Skeletal muscle tissue (tissue), 4 donors: ENCODE results near the gene PKN2. TPM values are rescaled to one million over a fixed set of nuclear protein-coding genes. Genes with fewer than 3 reads are reported as not detected.
"Not testable (repeated sequence)": the region's sequence is repeated elsewhere in the genome, so short reads cannot be mapped to it uniquely, and the experiment has no call there.

ENCODE experiments used
- H3K27ac ChIP-seq: one replicate; pipeline ENCODE4 v1.7.0; 2013; ENCODE audit warnings: mild to moderate bottlenecking, low read depth, low read length, inconsistent platforms
- H3K27me3 ChIP-seq, 3 donors: one replicate each; pipeline ENCODE4 v1.7.0; 2013; ENCODE audit warnings: low read length in 3 of 3; ENCODE audit not compliant: control insufficient read depth in 3 of 3, insufficient read depth in 3 of 3
- H3K36me3 ChIP-seq, 3 donors: one replicate each; pipeline ENCODE4 v1.7.0; 2013; ENCODE audit warnings: low read length in 3 of 3; ENCODE audit not compliant: control insufficient read depth in 3 of 3, insufficient read depth in 3 of 3
- H3K4me1 ChIP-seq, 3 donors: one replicate each; pipeline ENCODE4 v1.7.0; 2013; ENCODE audit warnings: low read length in 3 of 3, mild to moderate bottlenecking in 3 of 3; ENCODE audit not compliant: control insufficient read depth in 3 of 3, insufficient read depth in 3 of 3
- H3K4me3 ChIP-seq, 3 donors: one replicate each; pipeline ENCODE4 v1.7.0; 2013; ENCODE audit warnings: low read length in 3 of 3
- H3K9ac ChIP-seq, 3 donors: one replicate each; pipeline ENCODE4 v1.7.0; 2013; ENCODE audit warnings: low read length in 3 of 3, mild to moderate bottlenecking in 3 of 3, moderate library complexity in 2 of 3, low read depth in 1 of 3
- H3K9me3 ChIP-seq, 3 donors: one replicate each; pipeline ENCODE4 v1.7.0; 2013; ENCODE audit warnings: low read length in 3 of 3; ENCODE audit not compliant: control insufficient read depth in 3 of 3
- total RNA-seq: library from RNA; depleted of rRNA; stranded (reverse); fragments of >200 nt; gene quantifications from one replicate; pipeline ENCODE4 v1.2.3, GENCODE V29; 2014
- donor health status: Osteomylitis.

Gene PKN2
- total RNA-seq, 1 donor from 2014 or later = 57.9 TPM

DNA sequence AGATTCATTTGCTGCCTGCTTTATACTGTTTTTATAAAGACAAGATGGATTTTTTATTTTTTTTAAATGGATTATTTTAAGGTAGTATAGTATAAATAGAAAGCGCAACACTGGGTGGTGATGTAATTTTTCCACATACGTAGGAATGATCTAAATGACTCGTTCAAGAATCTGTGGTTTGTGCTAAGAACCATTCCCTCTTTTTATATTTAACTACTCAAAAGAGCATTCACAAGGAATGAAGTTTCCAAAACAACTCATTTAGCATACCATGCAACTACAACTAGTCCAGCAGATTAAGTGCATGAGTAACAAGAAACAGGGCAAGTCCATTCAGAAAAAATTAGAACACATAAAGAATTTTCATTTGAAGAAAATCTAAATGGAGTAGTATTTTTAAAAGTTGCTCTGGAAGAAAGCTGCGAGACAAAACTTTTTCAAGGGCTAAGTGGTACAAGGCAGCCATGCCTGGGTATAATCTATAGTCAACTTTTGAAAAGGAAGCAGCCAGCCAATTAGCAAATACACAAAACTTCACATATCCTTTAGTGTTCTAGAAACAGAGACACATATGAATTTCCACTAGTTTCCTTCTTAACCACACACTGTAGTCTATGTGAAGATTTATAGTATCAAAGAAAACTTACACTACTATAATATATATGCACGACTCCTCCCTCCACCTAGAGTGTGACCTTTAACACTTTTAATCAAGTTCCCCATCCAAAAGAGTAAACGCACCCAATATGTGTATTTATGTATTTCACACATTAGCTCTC lies 183.9 kb downstream of the PKN2 start:
- peaks cover 0 to 4% (median 0%) of the 10 kb centered on the region in 3 donors for H3K36me3 ChIP-seq
- no peak overlapping the region for H3K9ac ChIP-seq
- no peak overlapping the region for H3K27ac ChIP-seq
- no peaks in the 10 kb centered on the region for H3K27me3 ChIP-seq
- H3K4me1 ChIP-seq = peaks cover 0 to 2% (median 0%) of the 10 kb centered on the region in 3 donors
- no peaks in the 10 kb centered on the region for H3K9me3 ChIP-seq
- H3K4me3 ChIP-seq = no peak overlapping the region

DNA sequence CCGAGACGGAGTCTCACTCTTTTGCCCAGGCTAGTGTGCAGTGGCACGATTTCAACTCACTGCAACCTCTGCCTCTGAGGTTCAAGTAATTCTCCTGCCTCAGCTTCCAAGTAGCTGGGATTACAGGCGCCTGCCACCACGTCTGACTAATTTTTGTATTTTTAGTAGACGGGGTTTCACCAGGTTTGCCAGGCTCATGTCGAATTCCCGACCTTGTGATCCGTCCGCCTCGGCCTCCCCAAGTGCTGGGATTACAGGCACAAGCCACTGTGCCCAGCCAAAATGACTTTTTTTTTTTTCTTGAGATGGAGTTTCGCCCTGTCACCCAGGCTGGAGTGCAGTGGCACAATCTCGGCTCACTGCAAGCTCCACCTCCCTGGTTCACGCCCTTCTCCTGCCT lies 185.6 kb downstream of the PKN2 start:
- not testable (repeated sequence) for H3K9ac ChIP-seq, H3K27ac ChIP-seq, H3K36me3 ChIP-seq, H3K4me3 ChIP-seq, H3K27me3 ChIP-seq, H3K4me1 ChIP-seq, H3K9me3 ChIP-seq

DNA sequence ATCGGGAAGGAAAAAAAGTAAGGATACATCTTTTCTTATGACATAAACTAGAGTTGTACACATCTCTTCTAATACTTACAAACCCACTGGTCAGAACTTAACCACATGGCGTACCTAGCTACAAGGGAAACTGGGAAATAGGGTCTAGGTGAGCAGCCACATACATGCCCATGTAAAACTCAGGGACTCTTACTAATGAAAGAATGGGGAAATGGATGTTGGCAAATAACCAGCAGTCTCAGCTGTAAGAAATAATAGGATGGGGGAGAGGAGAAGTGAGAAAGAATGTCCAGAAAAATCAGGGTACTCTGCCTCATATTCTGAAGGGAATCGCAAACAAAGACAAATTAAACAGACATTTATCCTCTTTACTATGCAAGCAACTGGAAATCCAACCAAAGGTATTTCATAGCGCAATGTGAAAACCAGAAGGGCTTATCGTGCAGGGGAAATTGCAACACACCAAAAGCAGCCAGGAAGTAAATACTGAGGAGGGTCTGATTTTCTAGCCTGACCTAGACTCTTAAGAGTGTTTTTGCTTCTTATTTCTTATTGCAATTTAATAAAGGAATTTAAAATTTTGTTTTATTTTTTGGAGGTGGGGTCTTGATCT lies 189.8 kb downstream of the PKN2 start:
- peaks cover 11 to 15% (median 14%) of the 10 kb centered on the region in 3 donors for H3K4me1 ChIP-seq
- no peaks in the 10 kb centered on the region for H3K27me3 ChIP-seq
- H3K9ac ChIP-seq = no peak overlapping the region
- no peak overlapping the region for H3K27ac ChIP-seq
- H3K4me3 ChIP-seq = no peak overlapping the region
- H3K36me3 ChIP-seq = peaks cover 0 to 2% (median 0%) of the 10 kb centered on the region in 3 donors
- no peaks in the 10 kb centered on the region for H3K9me3 ChIP-seq

DNA sequence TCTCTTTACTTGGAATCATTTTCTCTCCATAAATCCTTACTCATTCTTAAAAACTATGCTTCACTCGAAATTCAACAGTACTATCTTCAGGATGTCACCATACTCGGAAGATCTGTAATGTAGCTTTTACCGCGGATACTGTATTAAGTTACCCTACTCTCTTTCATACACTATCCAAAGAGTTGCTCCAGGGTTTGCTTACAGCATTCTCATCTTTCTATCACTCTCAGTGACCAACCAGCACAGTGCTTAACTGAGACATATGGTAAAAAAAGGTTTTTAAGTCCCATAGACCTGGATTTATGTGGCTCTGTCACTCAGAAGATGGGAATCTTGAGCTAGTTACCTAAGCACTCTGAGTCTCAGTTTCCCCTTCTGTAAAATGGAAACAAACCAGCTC lies 191.5 kb downstream of the PKN2 start:
- H3K4me3 ChIP-seq = no peak overlapping the region
- H3K4me1 ChIP-seq = peaks cover 11 to 15% (median 14%) of the 10 kb centered on the region in 3 donors

DNA sequence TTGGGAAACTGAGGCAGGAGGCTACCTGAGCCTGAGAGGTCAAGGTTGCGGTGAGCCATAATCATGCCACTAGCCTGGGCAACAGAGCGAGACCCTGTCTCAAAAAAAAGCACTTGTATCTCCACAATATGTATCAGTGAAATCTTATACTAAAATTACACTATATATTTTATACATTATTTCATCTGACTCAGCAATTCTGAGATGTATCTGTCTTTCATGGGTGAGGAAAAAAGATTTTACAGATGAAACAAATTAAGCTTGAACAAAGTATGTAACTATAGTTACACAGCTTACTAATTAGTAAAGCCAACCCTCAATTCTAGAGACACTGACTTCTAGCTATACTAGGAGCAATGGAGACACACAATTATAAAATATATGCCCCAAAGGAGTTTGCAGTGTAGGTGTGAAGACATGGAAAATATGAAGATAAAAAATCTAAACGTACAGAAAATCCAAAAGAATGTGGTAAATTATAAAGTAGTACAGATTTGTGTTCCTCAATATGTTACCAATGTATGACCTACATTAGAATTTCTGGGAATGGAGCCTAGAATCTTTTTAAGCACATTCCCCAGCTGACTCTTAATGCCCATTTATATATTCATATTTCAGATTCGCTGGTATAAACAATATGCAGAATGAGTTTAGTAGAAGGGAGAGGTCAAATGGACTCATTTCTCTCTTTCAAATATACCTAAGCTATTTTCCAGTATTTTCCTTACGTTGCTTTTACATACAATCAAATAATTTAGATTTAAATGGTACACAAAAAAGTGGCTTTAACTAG lies 192.7 kb downstream of the PKN2 start:
- Histone ChIP-seq H3K36me3 (peaks cover 0 to 3% (median 2%) of the 10 kb centered on the region in 3 donors), H3K4me1 (peaks cover 11 to 15% (median 14%) of the 10 kb centered on the region in 3 donors), H3K27me3 (no peaks in the 10 kb centered on the region), H3K9me3 (no peaks in the 10 kb centered on the region), H3K4me3 (no peak overlapping the region), H3K27ac (no peak overlapping the region), H3K9ac (no peak overlapping the region)

More for the DNA sequence above, 191.5 kb downstream of the PKN2 start:
- Histone ChIP-seq H3K36me3 (peaks cover 0 to 3% (median 0%) of the 10 kb centered on the region in 3 donors), H3K27ac (no peak overlapping the region), H3K9me3 (no peaks in the 10 kb centered on the region), H3K9ac (peak overlapping the region in 1 of 3 donors; percentile 1), H3K27me3 (no peaks in the 10 kb centered on the region)

DNA sequence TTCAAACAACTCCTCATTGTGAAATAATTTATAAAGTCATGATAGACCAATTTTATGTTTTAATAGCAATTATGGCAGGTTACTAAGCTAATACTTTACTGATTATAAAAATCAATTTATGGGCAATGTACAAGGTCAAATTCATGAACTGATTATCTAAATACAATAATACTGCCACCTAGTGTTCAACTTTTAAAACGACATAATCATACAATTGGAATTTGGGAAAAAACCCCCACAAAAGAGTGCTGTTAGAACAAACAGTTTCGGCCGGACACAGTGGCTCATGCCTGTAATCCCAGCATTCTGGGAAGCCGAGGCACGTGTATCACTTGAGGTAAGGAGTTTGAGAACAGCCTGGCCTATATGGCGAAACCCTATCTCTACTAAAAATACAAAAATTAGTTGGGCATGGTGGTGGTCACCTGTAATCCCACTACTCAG lies 193.3 kb downstream of the PKN2 start:
- no peak overlapping the region for H3K9ac ChIP-seq
- H3K27me3 ChIP-seq = no peaks in the 10 kb centered on the region
- H3K36me3 ChIP-seq = peaks cover 0 to 5% (median 3%) of the 10 kb centered on the region in 3 donors
- H3K4me1 ChIP-seq = peaks cover 11 to 15% (median 14%) of the 10 kb centered on the region in 3 donors
- H3K27ac ChIP-seq = no peak overlapping the region
- no peaks in the 10 kb centered on the region for H3K9me3 ChIP-seq
- H3K4me3 ChIP-seq = no peak overlapping the region

DNA sequence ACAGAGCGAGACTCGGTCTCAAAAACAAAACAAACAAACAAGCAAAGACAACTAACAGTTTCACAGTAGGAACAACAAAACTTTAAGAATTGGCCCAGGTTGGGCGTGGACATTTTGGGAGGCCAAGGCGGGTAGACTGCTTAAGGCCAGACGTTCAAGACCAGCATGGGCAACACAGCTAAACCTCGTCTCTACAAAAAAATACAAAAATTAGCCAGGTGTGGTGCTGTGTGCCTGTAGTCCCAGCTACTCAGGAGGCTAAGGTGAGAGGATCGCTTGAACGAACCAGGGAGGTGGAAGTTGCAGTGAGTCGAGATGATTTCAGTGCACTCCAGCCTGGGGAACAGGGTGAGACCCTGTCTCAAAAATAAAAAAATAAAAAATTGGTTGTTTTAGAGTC lies 193.8 kb downstream of the PKN2 start:
- Histone ChIP-seq H3K4me3 (no peak overlapping the region), H3K36me3 (peaks cover 0 to 5% (median 4%) of the 10 kb centered on the region in 3 donors), H3K27ac (no peak overlapping the region), H3K9me3 (no peaks in the 10 kb centered on the region), H3K9ac (peak overlapping the region in 1 of 3 donors; percentile 17), H3K4me1 (peaks cover 11 to 15% (median 14%) of the 10 kb centered on the region in 3 donors), H3K27me3 (no peaks in the 10 kb centered on the region)

DNA sequence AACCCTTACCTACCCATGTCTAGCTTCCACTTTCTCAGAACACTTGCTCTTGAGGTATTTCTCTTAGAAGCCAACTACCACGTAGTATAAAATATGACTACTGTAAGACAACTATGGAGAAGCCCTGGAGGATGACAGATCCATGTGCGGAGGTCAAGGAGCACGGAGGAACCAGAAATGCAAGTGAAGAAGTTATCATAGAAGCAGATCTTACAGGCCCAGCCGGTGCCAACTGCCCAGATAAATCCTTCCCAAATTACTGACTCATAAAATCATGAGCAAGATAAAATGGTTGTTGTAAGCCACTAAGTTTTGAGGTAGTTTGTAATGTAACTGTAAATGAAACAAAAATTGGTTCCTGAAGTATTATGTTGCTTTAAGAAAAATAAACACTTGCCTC lies 194.7 kb downstream of the PKN2 start:
- no peaks in the 10 kb centered on the region for H3K9me3 ChIP-seq
- no peak overlapping the region for H3K4me3 ChIP-seq
- H3K9ac ChIP-seq = peak overlapping the region in 1 of 3 donors; percentile 44
- H3K4me1 ChIP-seq = peaks cover 11 to 15% (median 14%) of the 10 kb centered on the region in 3 donors
- H3K27me3 ChIP-seq = no peaks in the 10 kb centered on the region
- H3K36me3 ChIP-seq = peaks cover 0 to 11% (median 9%) of the 10 kb centered on the region in 3 donors
- no peak overlapping the region for H3K27ac ChIP-seq

DNA sequence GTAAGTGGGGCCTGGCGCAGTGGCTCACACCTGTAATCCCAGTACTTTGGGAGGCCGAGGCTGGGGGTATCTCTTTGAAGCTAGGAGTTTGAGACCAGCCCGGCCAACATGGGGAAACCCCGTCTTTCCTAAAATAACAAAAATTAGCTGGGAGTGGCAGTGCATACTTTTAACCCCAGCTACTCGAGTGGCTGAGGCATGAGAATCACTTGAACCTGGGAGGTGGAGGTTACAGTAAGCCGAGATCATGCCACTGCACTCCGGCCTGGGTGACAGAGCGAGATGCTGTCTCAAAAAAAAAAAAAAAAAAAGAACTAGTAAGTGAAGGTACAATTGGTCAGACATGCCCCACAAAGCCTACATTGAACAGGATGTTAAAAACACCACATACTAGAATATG lies 196.6 kb downstream of the PKN2 start:
- H3K9ac ChIP-seq, H3K9me3 ChIP-seq, H3K4me3 ChIP-seq, H3K27ac ChIP-seq, H3K27me3 ChIP-seq: not testable (repeated sequence)
- Histone ChIP-seq H3K36me3 (peaks cover 5 to 26% (median 19%) of the 10 kb centered on the region in 3 donors), H3K4me1 (peaks cover 7 to 12% (median 11%) of the 10 kb centered on the region in 3 donors)
